CD8-positive, alpha-beta memory T cell (primary cell): Measurements from ENCODE around the gene CCNQ. TPM values are rescaled to one million over a fixed set of nuclear protein-coding genes. Genes with fewer than 3 reads are reported as not detected.

ENCODE experiments used
- CTCF ChIA-PET: fragments of 350-600 bp; sonication (Branson Sonifier 250); formaldehyde crosslinking; loops from one replicate; lab custom pipeline; 2021; ENCODE audit warnings: antibody characterized with exemption; lab: Charles Lee
- POLR2A ChIA-PET: fragments of 350-600 bp; sonication (Branson Sonifier 250); formaldehyde crosslinking; loops from one replicate; lab custom pipeline; 2021; ENCODE audit warnings: antibody characterized with exemption; lab: Charles Lee
- DNase-seq, 5 donors: peaks; one replicate each; pipeline versions ENCODE4 v3.0.0 to v3.0.0-alpha.2; 2020 to 2022; ENCODE audit warnings: mixed read lengths in 1 of 5
- H3K27ac ChIP-seq: one replicate; pipeline ENCODE4 v1.7.0; 2013; ENCODE audit warnings: low read depth, mild to moderate bottlenecking, low read length, moderate library complexity
- H3K27me3 ChIP-seq: 2 replicates; pipeline ENCODE4 v1.7.0; 2013; ENCODE audit warnings: low read length, mild to moderate bottlenecking; ENCODE audit not compliant: insufficient read depth, poor library complexity, severe bottlenecking
- H3K36me3 ChIP-seq: 2 replicates; pipeline ENCODE4 v1.7.0; 2013; ENCODE audit warnings: mild to moderate bottlenecking, low read length, moderate library complexity; ENCODE audit not compliant: insufficient read depth
- H3K4me1 ChIP-seq: 2 replicates; pipeline ENCODE4 v1.7.0; 2013; ENCODE audit warnings: mild to moderate bottlenecking, low read length, moderate library complexity; ENCODE audit not compliant: insufficient read depth
- H3K4me3 ChIP-seq: 2 replicates; pipeline ENCODE4 v1.7.0; 2013; ENCODE audit warnings: mild to moderate bottlenecking, low read length
- H3K9me3 ChIP-seq: 2 replicates; pipeline ENCODE4 v1.7.0; 2013; ENCODE audit warnings: mild to moderate bottlenecking, low read length
- H3K27ac Mint-ChIP-seq, 8 donors: one replicate each; pipeline ENCODE4 v1.8.0; 2020 to 2021; ENCODE audit warnings: mixed read lengths in 8 of 8, mild to moderate bottlenecking in 6 of 8, inconsistent platforms in 3 of 8, moderate library complexity in 3 of 8
- H3K27me3 Mint-ChIP-seq, 2 donors: one replicate each; pipeline ENCODE4 v1.8.0; 2020 to 2021; ENCODE audit warnings: mixed read lengths in 2 of 2, mild to moderate bottlenecking in 1 of 2, moderate library complexity in 1 of 2
- H3K36me3 Mint-ChIP-seq, 3 donors: one replicate each; pipeline ENCODE4 v1.8.0; 2020 to 2021; ENCODE audit warnings: mixed read lengths in 3 of 3, inconsistent platforms in 1 of 3, mild to moderate bottlenecking in 1 of 3
- H3K4me1 Mint-ChIP-seq, 3 donors: one replicate each; pipeline ENCODE4 v1.8.0; 2020 to 2021; ENCODE audit warnings: mixed read lengths in 3 of 3, inconsistent platforms in 1 of 3, mild to moderate bottlenecking in 1 of 3
- H3K4me3 Mint-ChIP-seq, 7 donors: one replicate each; pipeline ENCODE4 v1.8.0; 2020 to 2021; ENCODE audit warnings: mixed read lengths in 7 of 7, mild to moderate bottlenecking in 6 of 7, moderate library complexity in 4 of 7, inconsistent platforms in 2 of 7
- H3K9me3 Mint-ChIP-seq, 5 donors: one replicate each; pipeline ENCODE4 v1.8.0; 2020 to 2022; ENCODE audit warnings: mixed read lengths in 5 of 5, mild to moderate bottlenecking in 3 of 5, moderate library complexity in 2 of 5, inconsistent platforms in 1 of 5
- polyA plus RNA-seq: library from polyadenylated mRNA; unstranded; fragments of 300-500 nt; fragmentation: Illumina TruSeq; gene quantifications from one replicate; pipeline ENCODE4 v1.2.3, GENCODE V29; 2021
- total RNA-seq, 2 experiments: library from RNA; stranded (reverse); gene quantifications; one replicate each; pipeline ENCODE4 v1.2.3, GENCODE V29; 2021

The CCNQ gene
- total and polyA plus RNA-seq, 3 experiments from 2014 or later, result 36.2 to 38.3 (median 36.9) TPM

GRCh38 chrX:153578200-153578835, 20.6 kb downstream of the CCNQ start:
- Histone ChIP-seq H3K9me3 (no peaks in the 10 kb centered on the region), H3K4me1 (peaks cover 6% of the 10 kb centered on the region), H3K36me3 (no peaks in the 10 kb centered on the region), H3K4me3 (no peak overlapping the region), H3K27me3 (no peaks in the 10 kb centered on the region), H3K27ac (no peak overlapping the region)
- Mint-ChIP-seq H3K4me1 (peaks cover 9 to 18% (median 10%) of the 10 kb centered on the region in 3 donors), H3K36me3 (no peaks in the 10 kb centered on the region), H3K27me3 (peaks cover 0 to 3% of the 10 kb centered on the region in 2 donors), H3K4me3 (no peak overlapping the region), H3K9me3 (no peaks in the 10 kb centered on the region), H3K27ac (no peak overlapping the region)
- DNase-seq, result no peak
- ChIA-PET POLR2A (no interaction called here), CTCF (interaction anchor here (1.3 kb wide), 1 partner anchor 10 kb away, joined by 4 read pairs; no protein-coding TSS in a partner anchor)

GRCh38 chrX:153576961-153577360, 22.0 kb downstream of the CCNQ start:
- DNase-seq, result no peak
- H3K4me3 ChIP-seq, result no peak overlapping the region
- Mint-ChIP-seq H3K9me3 (no peaks in the 10 kb centered on the region), H3K4me1 (peaks cover 0 to 4% (median 0%) of the 10 kb centered on the region in 3 donors), H3K36me3 (no peaks in the 10 kb centered on the region), H3K27me3 (peaks cover 0 to 3% of the 10 kb centered on the region in 2 donors), H3K4me3 (no peak overlapping the region), H3K27ac (no peak overlapping the region)
- CTCF ChIA-PET, result interaction anchor here (1.3 kb wide), 1 partner anchor 9 kb away, joined by 4 read pairs; no protein-coding TSS in a partner anchor
- H3K9me3 ChIP-seq, result no peaks in the 10 kb centered on the region
- no peaks in the 10 kb centered on the region for H3K27me3 ChIP-seq
- H3K27ac ChIP-seq, result no peak overlapping the region
- no peaks in the 10 kb centered on the region for H3K36me3 ChIP-seq
- H3K4me1 ChIP-seq, result no peaks in the 10 kb centered on the region
- POLR2A ChIA-PET, result no interaction called here

- CTCF ChIA-PET, result no interaction called here
- DNase-seq, result no peak
- Mint-ChIP-seq H3K36me3 (no peaks in the 10 kb centered on the region), H3K27ac (peak overlapping the region in 1 of 8 donors; percentile 88), H3K9me3 (no peaks in the 10 kb centered on the region), H3K27me3 (peaks cover 0 to 3% of the 10 kb centered on the region in 2 donors), H3K4me1 (peaks cover 0 to 4% (median 0%) of the 10 kb centered on the region in 3 donors), H3K4me3 (no peak overlapping the region)
- POLR2A ChIA-PET, result no interaction called here
- Histone ChIP-seq H3K27ac (no peak overlapping the region), H3K27me3 (no peaks in the 10 kb centered on the region), H3K36me3 (no peaks in the 10 kb centered on the region), H3K4me3 (no peak overlapping the region), H3K4me1 (no peaks in the 10 kb centered on the region), H3K9me3 (no peaks in the 10 kb centered on the region)
Observed at GRCh38 chrX:153576239-153576870, 22.6 kb downstream of the CCNQ start.

- H3K27ac Mint-ChIP-seq, result no peak overlapping the region
- no peaks in the 10 kb centered on the region for H3K9me3 ChIP-seq
- no peak overlapping the region for H3K4me3 ChIP-seq
- no peaks in the 10 kb centered on the region for H3K4me1 Mint-ChIP-seq
- no peak for DNase-seq
- no peak overlapping the region for H3K27ac ChIP-seq
- CTCF ChIA-PET, result no interaction called here
- no peaks in the 10 kb centered on the region for H3K4me1 ChIP-seq
- H3K4me3 Mint-ChIP-seq, result no peak overlapping the region
- peaks cover 0 to 3% of the 10 kb centered on the region in 2 donors for H3K27me3 Mint-ChIP-seq
- POLR2A ChIA-PET, result no interaction called here
- H3K27me3 ChIP-seq, result no peaks in the 10 kb centered on the region
- no peaks in the 10 kb centered on the region for H3K9me3 Mint-ChIP-seq
- H3K36me3 ChIP-seq, result no peaks in the 10 kb centered on the region
- H3K36me3 Mint-ChIP-seq, result no peaks in the 10 kb centered on the region
Observed at GRCh38 chrX:153573984-153574383, 25.0 kb downstream of the CCNQ start.

- Mint-ChIP-seq H3K36me3 (no peaks in the 10 kb centered on the region), H3K27ac (no peak overlapping the region), H3K4me1 (no peaks in the 10 kb centered on the region), H3K9me3 (no peaks in the 10 kb centered on the region), H3K4me3 (no peak overlapping the region), H3K27me3 (peaks cover 0 to 3% of the 10 kb centered on the region in 2 donors)
- DNase-seq, result no peak
- CTCF ChIA-PET, result no interaction called here
- Histone ChIP-seq H3K36me3 (no peaks in the 10 kb centered on the region), H3K27ac (no peak overlapping the region), H3K27me3 (no peaks in the 10 kb centered on the region), H3K9me3 (no peaks in the 10 kb centered on the region), H3K4me1 (no peaks in the 10 kb centered on the region), H3K4me3 (no peak overlapping the region)
- POLR2A ChIA-PET, result no interaction called here
Observed at GRCh38 chrX:153572601-153573000, 26.3 kb downstream of the CCNQ start.

- peaks cover 0 to 5% of the 10 kb centered on the region in 2 donors for H3K27me3 Mint-ChIP-seq
- H3K4me3 Mint-ChIP-seq, result no peak overlapping the region
- POLR2A ChIA-PET, result no interaction called here
Observed at GRCh38 chrX:153571534-153571908, 27.4 kb downstream of the CCNQ start.

GRCh38 chrX:153569475-153569874, 29.5 kb downstream of the CCNQ start:
- Histone ChIP-seq H3K27me3 (no peaks in the 10 kb centered on the region), H3K9me3 (no peaks in the 10 kb centered on the region), H3K4me1 (no peaks in the 10 kb centered on the region), H3K36me3 (no peaks in the 10 kb centered on the region), H3K27ac (no peak overlapping the region), H3K4me3 (no peak overlapping the region)
- POLR2A ChIA-PET, result no interaction called here
- H3K36me3 Mint-ChIP-seq, result no peaks in the 10 kb centered on the region
- no peak for DNase-seq
- no peak overlapping the region for H3K27ac Mint-ChIP-seq
- H3K27me3 Mint-ChIP-seq, result peaks cover 0 to 5% of the 10 kb centered on the region in 2 donors
- no peaks in the 10 kb centered on the region for H3K9me3 Mint-ChIP-seq
- no peak overlapping the region for H3K4me3 Mint-ChIP-seq
- CTCF ChIA-PET, result no interaction called here
- no peaks in the 10 kb centered on the region for H3K4me1 Mint-ChIP-seq

More at GRCh38 chrX:153571534-153571908, 27.4 kb downstream of the CCNQ start:
- H3K4me3 ChIP-seq, result no peak overlapping the region
- H3K27ac Mint-ChIP-seq, result no peak overlapping the region
- no peaks in the 10 kb centered on the region for H3K36me3 ChIP-seq
- H3K9me3 ChIP-seq, result no peaks in the 10 kb centered on the region
- no peaks in the 10 kb centered on the region for H3K9me3 Mint-ChIP-seq
- H3K4me1 ChIP-seq, result no peaks in the 10 kb centered on the region
- no peak for DNase-seq
- no peaks in the 10 kb centered on the region for H3K4me1 Mint-ChIP-seq
- H3K27ac ChIP-seq, result no peak overlapping the region
- H3K27me3 ChIP-seq, result no peaks in the 10 kb centered on the region
- H3K36me3 Mint-ChIP-seq, result no peaks in the 10 kb centered on the region
- CTCF ChIA-PET, result no interaction called here

GRCh38 chrX:153568451-153569011, 30.4 kb downstream of the CCNQ start:
- no peak for DNase-seq
- Mint-ChIP-seq H3K9me3 (no peaks in the 10 kb centered on the region), H3K4me1 (no peaks in the 10 kb centered on the region), H3K27me3 (peaks cover 0 to 5% of the 10 kb centered on the region in 2 donors), H3K36me3 (no peaks in the 10 kb centered on the region), H3K27ac (no peak overlapping the region), H3K4me3 (no peak overlapping the region)
- ChIA-PET POLR2A (no interaction called here), CTCF (no interaction called here)
- Histone ChIP-seq H3K27me3 (no peaks in the 10 kb centered on the region), H3K9me3 (no peaks in the 10 kb centered on the region), H3K4me1 (no peaks in the 10 kb centered on the region), H3K4me3 (no peak overlapping the region), H3K36me3 (no peaks in the 10 kb centered on the region), H3K27ac (no peak overlapping the region)
